HepG2 (cell line): ENCODE data around the gene TP73. TPM values are rescaled to one million over a fixed set of nuclear protein-coding genes. Genes with fewer than 3 reads are reported as not detected.

ENCODE experiments used
- ATAC-seq: fragments of 200-7000 bp; cut with Tn5 transposase; 3 replicates; pipeline ENCODE4 v1.9.1; 2020; ENCODE audit warnings: mild to moderate bottlenecking, moderate library complexity
- BruUV-seq: library from RNA; stranded (reverse); fragments of 400-500 nt; replicated peaks from 2 replicates; lab custom pipeline; 2021; lab: Mats Ljungman, UMichigan
- CTCF ChIA-PET: fragments of 300-600 bp; formaldehyde crosslinking; extraction: SDS; loops from one replicate; lab custom pipeline; 2021; ENCODE audit warnings: low total read pairs, inconsistent platforms, low intra/inter-chr PET ratio; lab: Yijun Ruan, JAX
- POLR2A ChIA-PET: fragments of 350-600 bp; sonication (Branson Sonifier 250); formaldehyde crosslinking; loops from one replicate; lab custom pipeline; 2020; ENCODE audit warnings: antibody characterized with exemption, inconsistent platforms; lab: Yijun Ruan, JAX
- DNase-seq: peaks from one replicate; pipeline ENCODE4 v3.0.0-alpha.2; 2015; ENCODE audit warnings: low spot score
- FAIRE-seq: peaks from 3 replicates; lab custom pipeline; 2011; peaks lifted over from hg19 to GRCh38; lab: Jason Lieb, UNC
- H2AFZ ChIP-seq: one replicate; pipeline ENCODE4 v1.6.1; 2011; ENCODE audit warnings: low read length, inconsistent platforms
- H3K27ac ChIP-seq: fragments of 300-600 bp; 3 replicates; pipeline ENCODE4 v1.8.0; 2011; ENCODE audit warnings: mixed run types, mild to moderate bottlenecking, mixed read lengths, low read length, inconsistent platforms; ENCODE audit not compliant: insufficient read depth; ENCODE audit errors: extremely low read length
- H3K27me3 ChIP-seq, 2 experiments: fragments of 200-600 bp in 1 of 2; 2 replicates in 1 of 2; 3 replicates in 1 of 2; pipeline versions ENCODE4 v1.6.0 to v1.8.0; 2011; ENCODE audit warnings: low read length in 2 of 2, mild to moderate bottlenecking in 2 of 2, moderate library complexity in 2 of 2, inconsistent platforms in 1 of 2; ENCODE audit not compliant: insufficient read depth in 2 of 2, control insufficient read depth in 1 of 2
- H3K36me3 ChIP-seq, 2 experiments: fragments of 200-600 bp in 1 of 2; replicated peaks in 1 of 2; 2 replicates in 1 of 2; 3 replicates in 1 of 2; pipeline versions ENCODE4 v1.5.1 to v1.8.0; 2011; ENCODE audit warnings: low read length in 2 of 2, inconsistent platforms in 1 of 2; ENCODE audit not compliant: insufficient read depth in 2 of 2, control insufficient read depth in 1 of 2
- H3K4me1 ChIP-seq: 2 replicates; pipeline ENCODE4 v1.5.1; 2012; ENCODE audit warnings: low read length, inconsistent platforms; ENCODE audit not compliant: insufficient read depth
- H3K4me2 ChIP-seq: 2 replicates; pipeline ENCODE4 v1.6.0; 2011; ENCODE audit warnings: low read depth, low read length, inconsistent platforms
- H3K4me3 ChIP-seq, 3 experiments: fragments of 200-600 bp in 1 of 3; sonication (generic), shearing (Covaris generic) in 1 of 3; replicated peaks in 1 of 3; 2 replicates each; pipeline ENCODE4 v1.5.1; 2011 to 2016; ENCODE audit warnings: low read length in 3 of 3, inconsistent platforms in 2 of 3, low read depth in 2 of 3, mild to moderate bottlenecking in 2 of 3, control low read depth in 1 of 3, mixed read lengths in 1 of 3; ENCODE audit not compliant: insufficient read depth in 1 of 3
- H3K79me2 ChIP-seq: one replicate; pipeline ENCODE4 v1.6.1; 2011; ENCODE audit warnings: low read length, inconsistent platforms; ENCODE audit not compliant: insufficient read depth
- H3K9ac ChIP-seq: 2 replicates; pipeline ENCODE4 v1.6.0; 2011; ENCODE audit warnings: mild to moderate bottlenecking, low read depth, low read length, inconsistent platforms; ENCODE audit not compliant: insufficient read depth
- H3K9me3 ChIP-seq: 2 replicates; pipeline ENCODE4 v1.5.1; 2012; ENCODE audit warnings: mild to moderate bottlenecking, low read length
- H4K20me1 ChIP-seq: 2 replicates; pipeline ENCODE4 v1.6.0; 2011; ENCODE audit warnings: inconsistent platforms, mild to moderate bottlenecking, low read length, moderate library complexity; ENCODE audit not compliant: insufficient read depth
- FOXP1 ChIP-seq, 2 experiments: fragments of 450-650 bp in 1 of 2; IDR thresholded peaks; 2 replicates each; pipeline ENCODE4 v1.6.1; 2017 to 2018; ENCODE audit warnings: antibody characterized with exemption in 1 of 2
- SP4 ChIP-seq: sonication (generic); formaldehyde crosslinking; IDR thresholded peaks from 2 replicates; pipeline ENCODE4 v1.8.1; 2023; ENCODE audit warnings: mild to moderate bottlenecking, missing genetic modification reagents
- ZNF670 ChIP-seq: sonication (generic); formaldehyde crosslinking; IDR thresholded peaks from 2 replicates; pipeline ENCODE4 v1.8.0; 2022; ENCODE audit warnings: mild to moderate bottlenecking, missing genetic modification reagents, borderline replicate concordance
- WGBS: methylation state at CpG from one replicate; pipeline ENCODE4 v1.1.6; 2017; ENCODE audit warnings: low lambda C conversion rate; 5-methylcytosine and 5-hydroxymethylcytosine counted together
- in situ Hi-C: cut with HindIII; loops from 2 replicates; pipeline ENCODE4 v1.10.0; 2017; ENCODE audit warnings: low pct_unique_long_range_greater_than_20kb; ENCODE audit not compliant: extremely low pct_ligation_motif_present
- intact Hi-C: fragments of 100-400 bp; cut with micrococcal nuclease; formaldehyde crosslinking; loops from one replicate; pipeline ENCODE4 v1.10.0; 2022; ENCODE audit not compliant: unreplicated experiment
- polyA plus RNA-seq, 8 experiments: library from polyadenylated mRNA; depleted of rRNA in 3 of 8; stranded (reverse) in 7 of 8; unstranded in 1 of 8; fragments of >200 nt; fragmentation: Illumina TruSeq in 4 of 8; extraction: Trizol in 4 of 8; gene quantifications; 2 replicates each; pipeline versions ENCODE4 v1.2.1 to v1.2.3, GENCODE V29; 2011 to 2016; ENCODE audit warnings: low read depth in 4 of 8, missing spikeins in 1 of 8, mixed read lengths in 1 of 8; ENCODE audit not compliant: insufficient read depth in 1 of 8
- total RNA-seq, 5 experiments: library from RNA; depleted of rRNA; stranded (reverse); fragments of >200 nt; fragmentation: Illumina TruSeq; extraction: Trizol; gene quantifications; 2 replicates each; pipeline ENCODE4 v1.2.3, GENCODE V29; 2016; ENCODE audit warnings: low read depth in 1 of 5
- TF ChIP-seq, protein P1 (sequence below): sonication (generic); formaldehyde crosslinking; IDR thresholded peaks from 2 replicates; pipeline ENCODE4 v1.4.0; 2020; ENCODE audit warnings: mild to moderate bottlenecking, low read depth, missing genetic modification reagents
- TF ChIP-seq, protein P2 (sequence below): sonication (generic); formaldehyde crosslinking; IDR thresholded peaks from 2 replicates; pipeline ENCODE4 v1.5.1; 2020; ENCODE audit warnings: missing genetic modification reagents, mild to moderate bottlenecking, borderline replicate concordance
- TF ChIP-seq, protein P3 (sequence below): sonication (generic); formaldehyde crosslinking; IDR thresholded peaks from 2 replicates; pipeline ENCODE4 v1.5.0; 2020; ENCODE audit warnings: mild to moderate bottlenecking, missing genetic modification reagents, moderate library complexity
- TF ChIP-seq, protein P4 (sequence below): sonication (generic); formaldehyde crosslinking; IDR thresholded peaks from 2 replicates; pipeline ENCODE4 v1.8.1; 2023; ENCODE audit warnings: missing genetic modification reagents, inconsistent platforms, borderline replicate concordance
- TF ChIP-seq, protein P5 (sequence below): sonication (generic); formaldehyde crosslinking; conservative IDR thresholded peaks from 2 replicates; pipeline ENCODE4 v1.8.0; 2022; ENCODE audit warnings: mild to moderate bottlenecking, moderate library complexity, missing genetic modification reagents
- TF ChIP-seq, protein P6 (sequence below): fragments of 450-650 bp; IDR thresholded peaks from 2 replicates; pipeline ENCODE4 v1.6.1; 2016

The TP73 gene
- total and polyA plus RNA-seq, 2 of the 13 experiments (the other 11 are each of a cell fraction or from before 2014, with no cell fraction given), result 0.49 to 1.1 TPM

DNA sequence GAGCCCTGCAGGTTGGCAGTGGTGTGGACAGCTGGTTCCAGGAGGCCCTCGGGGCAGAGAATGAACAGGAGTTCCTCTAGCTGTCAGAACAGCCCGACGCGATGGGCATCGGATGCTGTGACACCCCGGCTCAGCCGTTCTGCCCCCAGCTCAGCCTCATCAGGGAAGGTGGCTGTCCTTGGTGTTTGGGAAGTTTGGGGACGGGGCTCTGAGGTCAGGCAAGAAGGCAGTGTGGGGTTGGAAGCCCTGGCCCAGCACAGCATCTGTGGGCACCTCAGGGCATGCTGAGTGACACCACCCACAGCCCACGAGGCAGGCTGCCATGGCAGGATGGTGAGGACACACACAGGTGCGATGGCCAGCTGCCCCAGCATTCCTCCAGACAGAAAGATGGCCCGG, 59.1 kb downstream of the TP73 start (continued):
- TF ChIP-seq, protein P1, sequence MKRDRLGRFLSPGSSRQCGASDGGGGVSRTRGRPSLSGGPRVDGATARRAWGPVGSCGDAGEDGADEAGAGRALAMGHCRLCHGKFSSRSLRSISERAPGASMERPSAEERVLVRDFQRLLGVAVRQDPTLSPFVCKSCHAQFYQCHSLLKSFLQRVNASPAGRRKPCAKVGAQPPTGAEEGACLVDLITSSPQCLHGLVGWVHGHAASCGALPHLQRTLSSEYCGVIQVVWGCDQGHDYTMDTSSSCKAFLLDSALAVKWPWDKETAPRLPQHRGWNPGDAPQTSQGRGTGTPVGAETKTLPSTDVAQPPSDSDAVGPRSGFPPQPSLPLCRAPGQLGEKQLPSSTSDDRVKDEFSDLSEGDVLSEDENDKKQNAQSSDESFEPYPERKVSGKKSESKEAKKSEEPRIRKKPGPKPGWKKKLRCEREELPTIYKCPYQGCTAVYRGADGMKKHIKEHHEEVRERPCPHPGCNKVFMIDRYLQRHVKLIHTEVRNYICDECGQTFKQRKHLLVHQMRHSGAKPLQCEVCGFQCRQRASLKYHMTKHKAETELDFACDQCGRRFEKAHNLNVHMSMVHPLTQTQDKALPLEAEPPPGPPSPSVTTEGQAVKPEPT (CRISPR knock-in tag), result no peak
- TF ChIP-seq, all 625 proteins: peak for 0

DNA sequence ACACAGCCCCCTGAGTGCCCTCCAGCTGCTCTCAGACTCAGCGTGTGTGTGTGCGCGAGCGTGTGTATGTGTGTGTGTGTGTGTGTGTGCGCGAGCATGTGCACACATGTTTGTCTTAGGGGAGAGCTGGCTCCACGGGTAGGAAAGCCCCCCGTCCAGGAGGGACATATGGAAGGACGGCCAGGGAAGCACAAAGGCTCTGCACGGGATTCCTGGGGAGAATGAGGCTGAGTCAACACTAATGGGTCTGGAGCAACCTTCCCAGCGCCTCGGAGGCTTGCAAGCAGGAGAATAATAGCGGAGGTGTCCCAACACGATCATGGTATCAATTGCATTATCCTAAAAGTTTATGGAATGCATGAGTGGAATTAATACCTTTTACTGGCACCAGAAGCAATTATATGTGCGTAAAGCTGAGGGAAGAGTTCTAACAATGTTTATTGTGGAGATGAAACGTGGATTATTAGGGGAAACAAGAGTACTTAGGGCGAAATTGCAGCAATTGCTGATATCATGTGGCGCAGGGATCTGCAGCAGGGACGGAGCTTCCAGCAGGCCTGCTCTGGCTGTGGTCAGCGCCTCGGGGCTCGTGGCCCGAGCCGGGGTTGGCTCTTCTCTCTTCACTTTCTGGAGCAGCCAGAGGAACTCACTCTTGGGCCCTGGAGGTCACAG, 59.6 kb downstream of the TP73 start:
- CTCF ChIA-PET, result no interaction called here
- intact Hi-C loops, result no loop called here
- Histone ChIP-seq H3K4me2 (no peak overlapping the region), H2AFZ (no peak overlapping the region), H3K79me2 (no peaks in the 10 kb centered on the region), H3K27ac (no peak overlapping the region), H4K20me1 (0 out of 2 replicates have a peak, but pooled peaks cover 2% of the 10 kb centered on the region), H3K4me3 (no peak overlapping the region), H3K4me1 (peaks cover under 1% of the 10 kb centered on the region; the same call in 1 of the 2 replicates), H3K36me3 (no peaks in the 10 kb centered on the region), H3K9ac (no peak overlapping the region), H3K9me3 (no peaks in the 10 kb centered on the region), H3K27me3 (no peaks in the 10 kb centered on the region; a peak in 2 of 5 replicates)
- 80% methylated on average over 15 of the region's 24 CpGs for WGBS
- in situ Hi-C loops, result no loop called here
- POLR2A ChIA-PET, result no interaction called here
- no peak for ATAC-seq
- FAIRE-seq, result no peak
- no TSS peak for BruUV-seq
- no peak for DNase-seq
- TF ChIP-seq, protein P2, sequence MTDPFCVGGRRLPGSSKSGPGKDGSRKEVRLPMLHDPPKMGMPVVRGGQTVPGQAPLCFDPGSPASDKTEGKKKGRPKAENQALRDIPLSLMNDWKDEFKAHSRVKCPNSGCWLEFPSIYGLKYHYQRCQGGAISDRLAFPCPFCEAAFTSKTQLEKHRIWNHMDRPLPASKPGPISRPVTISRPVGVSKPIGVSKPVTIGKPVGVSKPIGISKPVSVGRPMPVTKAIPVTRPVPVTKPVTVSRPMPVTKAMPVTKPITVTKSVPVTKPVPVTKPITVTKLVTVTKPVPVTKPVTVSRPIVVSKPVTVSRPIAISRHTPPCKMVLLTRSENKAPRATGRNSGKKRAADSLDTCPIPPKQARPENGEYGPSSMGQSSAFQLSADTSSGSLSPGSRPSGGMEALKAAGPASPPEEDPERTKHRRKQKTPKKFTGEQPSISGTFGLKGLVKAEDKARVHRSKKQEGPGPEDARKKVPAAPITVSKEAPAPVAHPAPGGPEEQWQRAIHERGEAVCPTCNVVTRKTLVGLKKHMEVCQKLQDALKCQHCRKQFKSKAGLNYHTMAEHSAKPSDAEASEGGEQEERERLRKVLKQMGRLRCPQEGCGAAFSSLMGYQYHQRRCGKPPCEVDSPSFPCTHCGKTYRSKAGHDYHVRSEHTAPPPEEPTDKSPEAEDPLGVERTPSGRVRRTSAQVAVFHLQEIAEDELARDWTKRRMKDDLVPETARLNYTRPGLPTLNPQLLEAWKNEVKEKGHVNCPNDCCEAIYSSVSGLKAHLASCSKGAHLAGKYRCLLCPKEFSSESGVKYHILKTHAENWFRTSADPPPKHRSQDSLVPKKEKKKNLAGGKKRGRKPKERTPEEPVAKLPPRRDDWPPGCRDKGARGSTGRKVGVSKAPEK (CRISPR knock-in tag), result no peak
- TF ChIP-seq, protein P3, sequence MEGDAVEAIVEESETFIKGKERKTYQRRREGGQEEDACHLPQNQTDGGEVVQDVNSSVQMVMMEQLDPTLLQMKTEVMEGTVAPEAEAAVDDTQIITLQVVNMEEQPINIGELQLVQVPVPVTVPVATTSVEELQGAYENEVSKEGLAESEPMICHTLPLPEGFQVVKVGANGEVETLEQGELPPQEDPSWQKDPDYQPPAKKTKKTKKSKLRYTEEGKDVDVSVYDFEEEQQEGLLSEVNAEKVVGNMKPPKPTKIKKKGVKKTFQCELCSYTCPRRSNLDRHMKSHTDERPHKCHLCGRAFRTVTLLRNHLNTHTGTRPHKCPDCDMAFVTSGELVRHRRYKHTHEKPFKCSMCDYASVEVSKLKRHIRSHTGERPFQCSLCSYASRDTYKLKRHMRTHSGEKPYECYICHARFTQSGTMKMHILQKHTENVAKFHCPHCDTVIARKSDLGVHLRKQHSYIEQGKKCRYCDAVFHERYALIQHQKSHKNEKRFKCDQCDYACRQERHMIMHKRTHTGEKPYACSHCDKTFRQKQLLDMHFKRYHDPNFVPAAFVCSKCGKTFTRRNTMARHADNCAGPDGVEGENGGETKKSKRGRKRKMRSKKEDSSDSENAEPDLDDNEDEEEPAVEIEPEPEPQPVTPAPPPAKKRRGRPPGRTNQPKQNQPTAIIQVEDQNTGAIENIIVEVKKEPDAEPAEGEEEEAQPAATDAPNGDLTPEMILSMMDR, result no peak
- TF ChIP-seq SP4 (CRISPR knock-in tag) (no peak), ZNF670 (CRISPR knock-in tag) (no peak), FOXP1 (IDR thresholded peaks at IDR 0.05) (no peak), FOXP1 (CRISPR knock-in tag; IDR thresholded peaks at IDR 0.05) (no peak)
- TF ChIP-seq, protein P4, sequence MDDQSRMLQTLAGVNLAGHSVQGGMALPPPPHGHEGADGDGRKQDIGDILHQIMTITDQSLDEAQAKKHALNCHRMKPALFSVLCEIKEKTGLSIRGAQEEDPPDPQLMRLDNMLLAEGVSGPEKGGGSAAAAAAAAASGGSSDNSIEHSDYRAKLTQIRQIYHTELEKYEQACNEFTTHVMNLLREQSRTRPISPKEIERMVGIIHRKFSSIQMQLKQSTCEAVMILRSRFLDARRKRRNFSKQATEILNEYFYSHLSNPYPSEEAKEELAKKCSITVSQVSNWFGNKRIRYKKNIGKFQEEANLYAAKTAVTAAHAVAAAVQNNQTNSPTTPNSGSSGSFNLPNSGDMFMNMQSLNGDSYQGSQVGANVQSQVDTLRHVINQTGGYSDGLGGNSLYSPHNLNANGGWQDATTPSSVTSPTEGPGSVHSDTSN (CRISPR knock-in tag), result no peak
- TF ChIP-seq, protein P5, sequence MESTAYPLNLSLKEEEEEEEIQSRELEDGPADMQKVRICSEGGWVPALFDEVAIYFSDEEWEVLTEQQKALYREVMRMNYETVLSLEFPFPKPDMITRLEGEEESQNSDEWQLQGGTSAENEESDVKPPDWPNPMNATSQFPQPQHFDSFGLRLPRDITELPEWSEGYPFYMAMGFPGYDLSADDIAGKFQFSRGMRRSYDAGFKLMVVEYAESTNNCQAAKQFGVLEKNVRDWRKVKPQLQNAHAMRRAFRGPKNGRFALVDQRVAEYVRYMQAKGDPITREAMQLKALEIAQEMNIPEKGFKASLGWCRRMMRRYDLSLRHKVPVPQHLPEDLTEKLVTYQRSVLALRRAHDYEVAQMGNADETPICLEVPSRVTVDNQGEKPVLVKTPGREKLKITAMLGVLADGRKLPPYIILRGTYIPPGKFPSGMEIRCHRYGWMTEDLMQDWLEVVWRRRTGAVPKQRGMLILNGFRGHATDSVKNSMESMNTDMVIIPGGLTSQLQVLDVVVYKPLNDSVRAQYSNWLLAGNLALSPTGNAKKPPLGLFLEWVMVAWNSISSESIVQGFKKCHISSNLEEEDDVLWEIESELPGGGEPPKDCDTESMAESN, result no peak
- TF ChIP-seq, protein P6, sequence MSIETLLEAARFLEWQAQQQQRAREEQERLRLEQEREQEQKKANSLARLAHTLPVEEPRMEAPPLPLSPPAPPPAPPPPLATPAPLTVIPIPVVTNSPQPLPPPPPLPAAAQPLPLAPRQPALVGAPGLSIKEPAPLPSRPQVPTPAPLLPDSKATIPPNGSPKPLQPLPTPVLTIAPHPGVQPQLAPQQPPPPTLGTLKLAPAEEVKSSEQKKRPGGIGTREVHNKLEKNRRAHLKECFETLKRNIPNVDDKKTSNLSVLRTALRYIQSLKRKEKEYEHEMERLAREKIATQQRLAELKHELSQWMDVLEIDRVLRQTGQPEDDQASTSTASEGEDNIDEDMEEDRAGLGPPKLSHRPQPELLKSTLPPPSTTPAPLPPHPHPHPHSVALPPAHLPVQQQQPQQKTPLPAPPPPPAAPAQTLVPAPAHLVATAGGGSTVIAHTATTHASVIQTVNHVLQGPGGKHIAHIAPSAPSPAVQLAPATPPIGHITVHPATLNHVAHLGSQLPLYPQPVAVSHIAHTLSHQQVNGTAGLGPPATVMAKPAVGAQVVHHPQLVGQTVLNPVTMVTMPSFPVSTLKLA, result no peak
